WTC11 (cell line): ENCODE measurements around the gene MICAL3. TPM values are rescaled to one million over a fixed set of nuclear protein-coding genes. Genes with fewer than 3 reads are reported as not detected.

ENCODE experiments used
- ATAC-seq: fragments of 200-7000 bp; cut with Tn5 transposase; 2 replicates; pipeline ENCODE4 v1.10.0; 2021; ENCODE audit warnings: mild to moderate bottlenecking, moderate library complexity
- CTCF ChIA-PET: fragments of 300-600 bp; sonication (Branson Sonifier 250); formaldehyde crosslinking; loops from one replicate; lab custom pipeline; 2021; ENCODE audit warnings: antibody characterized with exemption; lab: Charles Lee
- POLR2A ChIA-PET: fragments of 350-600 bp; sonication (Branson Sonifier 250); formaldehyde crosslinking; loops from one replicate; lab custom pipeline; 2021; ENCODE audit warnings: antibody characterized with exemption; lab: Charles Lee
- DNase-seq: peaks from one replicate; pipeline ENCODE4 v3.0.0; 2021; ENCODE audit warnings: low spot score
- H3K27ac Mint-ChIP-seq: 2 replicates; pipeline ENCODE4 v1.8.0; 2021; ENCODE audit warnings: mixed read lengths
- H3K27me3 Mint-ChIP-seq: 2 replicates; pipeline ENCODE4 v1.8.0; 2021; ENCODE audit warnings: low read depth, mild to moderate bottlenecking, moderate library complexity, mixed read lengths
- H3K36me3 Mint-ChIP-seq: 2 replicates; pipeline ENCODE4 v1.8.0; 2021; ENCODE audit warnings: mixed read lengths
- H3K4me1 Mint-ChIP-seq: 2 replicates; pipeline ENCODE4 v1.8.0; 2022; ENCODE audit warnings: mixed read lengths
- H3K4me3 Mint-ChIP-seq: 2 replicates; pipeline ENCODE4 v1.8.0; 2021; ENCODE audit warnings: mild to moderate bottlenecking, moderate library complexity, mixed read lengths
- H3K9me3 Mint-ChIP-seq: 2 replicates; pipeline ENCODE4 v1.8.0; 2021; ENCODE audit warnings: mixed read lengths
- ELF4 ChIP-seq: sonication (generic); formaldehyde crosslinking; IDR thresholded peaks from 2 replicates; pipeline ENCODE4 v1.8.1; 2022; ENCODE audit warnings: low read depth, mild to moderate bottlenecking, moderate library complexity, missing genetic modification reagents
- ETV6 ChIP-seq: sonication (generic); formaldehyde crosslinking; IDR thresholded peaks from 2 replicates; pipeline ENCODE4 v1.8.1; 2022; ENCODE audit warnings: mild to moderate bottlenecking, missing genetic modification reagents
- GABPB1 ChIP-seq: sonication (generic); formaldehyde crosslinking; IDR thresholded peaks from 2 replicates; pipeline ENCODE4 v1.8.1; 2023; ENCODE audit warnings: mild to moderate bottlenecking, missing genetic modification reagents
- HMGXB4 ChIP-seq: sonication (generic); formaldehyde crosslinking; IDR thresholded peaks from 2 replicates; pipeline ENCODE4 v1.8.1; 2023; ENCODE audit warnings: mild to moderate bottlenecking, moderate library complexity, missing genetic modification reagents
- JAZF1 ChIP-seq: fragments of 250-450 bp; sonication (Bioruptor Pico); IDR thresholded peaks from 2 replicates; pipeline ENCODE4 v1.9.0; 2021; ENCODE audit warnings: moderate library complexity, mild to moderate bottlenecking, inconsistent platforms
- MYBL2 ChIP-seq: sonication (generic); formaldehyde crosslinking; IDR thresholded peaks from 2 replicates; pipeline ENCODE4 v1.8.1; 2023; ENCODE audit warnings: mild to moderate bottlenecking, moderate library complexity, missing genetic modification reagents
- OVOL2 ChIP-seq: fragments of 250-450 bp; sonication (Bioruptor Pico); IDR thresholded peaks from 2 replicates; pipeline ENCODE4 v1.9.0; 2021; ENCODE audit warnings: mild to moderate bottlenecking, borderline replicate concordance
- SOX15 ChIP-seq: fragments of 250-450 bp; sonication (Bioruptor Pico); IDR thresholded peaks from 2 replicates; pipeline ENCODE4 v1.9.0; 2021; ENCODE audit warnings: mild to moderate bottlenecking
- TCF7 ChIP-seq: sonication (generic); formaldehyde crosslinking; IDR thresholded peaks from 2 replicates; pipeline ENCODE4 v1.8.0; 2022; ENCODE audit warnings: mild to moderate bottlenecking, low read depth, missing genetic modification reagents, moderate library complexity
- ZNF121 ChIP-seq: sonication (generic); formaldehyde crosslinking; IDR thresholded peaks from 2 replicates; pipeline ENCODE4 v1.8.0; 2023; ENCODE audit warnings: missing genetic modification reagents
- ZNF219 ChIP-seq: sonication (generic); formaldehyde crosslinking; IDR thresholded peaks from 2 replicates; pipeline ENCODE4 v1.8.0; 2023; ENCODE audit warnings: missing genetic modification reagents, mild to moderate bottlenecking, borderline replicate concordance
- ZNF263 ChIP-seq: sonication (generic); formaldehyde crosslinking; IDR thresholded peaks from 2 replicates; pipeline ENCODE4 v1.8.1; 2022; ENCODE audit warnings: low read depth, mild to moderate bottlenecking, moderate library complexity, missing genetic modification reagents
- ZNF281 ChIP-seq: sonication (generic); formaldehyde crosslinking; IDR thresholded peaks from 2 replicates; pipeline ENCODE4 v1.8.0; 2023; ENCODE audit warnings: mild to moderate bottlenecking, missing genetic modification reagents
- ZNF317 ChIP-seq: sonication (generic); formaldehyde crosslinking; IDR thresholded peaks from 2 replicates; pipeline ENCODE4 v1.8.1; 2023; ENCODE audit warnings: low read depth, mild to moderate bottlenecking, moderate library complexity, missing genetic modification reagents, borderline replicate concordance
- total RNA-seq: library from RNA; stranded (reverse); gene quantifications from 3 replicates; pipeline ENCODE4 v1.2.3, GENCODE V29; 2021
- TF ChIP-seq, protein P1 (sequence below): sonication (generic); formaldehyde crosslinking; IDR thresholded peaks from 2 replicates; pipeline ENCODE4 v1.8.1; 2023; ENCODE audit warnings: mild to moderate bottlenecking, missing genetic modification reagents
- TF ChIP-seq, protein P2 (sequence below): sonication (generic); formaldehyde crosslinking; IDR thresholded peaks from 2 replicates; pipeline ENCODE4 v1.8.1; 2022; ENCODE audit warnings: mild to moderate bottlenecking, missing genetic modification reagents, moderate library complexity, borderline replicate concordance
- TF ChIP-seq, protein P3 (sequence below): sonication (generic); formaldehyde crosslinking; IDR thresholded peaks from 2 replicates; pipeline ENCODE4 v1.8.1; 2022; ENCODE audit warnings: missing genetic modification reagents, borderline replicate concordance

Gene MICAL3
- total RNA-seq, 1 experiment from 2014 or later, result 41.2 TPM

DNA sequence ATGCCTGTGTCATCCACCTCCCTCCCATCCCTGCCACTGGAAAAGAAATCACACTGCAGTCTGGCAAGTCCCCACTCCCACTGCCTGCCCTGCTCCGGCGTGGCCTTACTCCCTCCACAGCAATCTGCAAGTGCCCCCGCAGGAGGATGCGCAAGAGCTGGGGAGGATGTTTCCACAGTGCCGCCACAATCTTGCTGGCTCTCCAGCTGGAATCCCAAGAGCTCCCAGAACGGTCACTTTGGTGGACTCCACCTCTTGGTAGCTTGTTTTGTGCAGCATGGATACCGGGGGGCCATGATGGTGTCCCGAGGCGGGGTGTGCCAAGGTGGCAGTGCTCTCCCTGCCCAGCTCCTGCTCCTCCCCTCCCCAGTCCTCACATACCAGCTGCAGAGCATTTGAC lies 76.3 kb downstream of the MICAL3 start (continued):
- TF ChIP-seq TCF7 (CRISPR knock-in tag), result no peak

GRCh38 chr22:17946662-17947367 lies 77.5 kb downstream of the MICAL3 start:
- H3K27ac Mint-ChIP-seq, result peak overlapping the region; percentile 60
- no peaks in the 10 kb centered on the region for H3K9me3 Mint-ChIP-seq
- DNase-seq, result no peak
- POLR2A ChIA-PET, result interaction anchor here (1.1 kb wide), 1 partner anchor 130 kb away, joined by 3 read pairs; no protein-coding TSS in a partner anchor
- H3K36me3 Mint-ChIP-seq, result no peaks in the 10 kb centered on the region
- no peak for ATAC-seq
- no peaks in the 10 kb centered on the region for H3K27me3 Mint-ChIP-seq
- TF ChIP-seq ZNF219 (CRISPR knock-in tag) (no peak), JAZF1 (CRISPR knock-in tag) (no peak), HMGXB4 (CRISPR knock-in tag) (no peak), ZNF317 (CRISPR knock-in tag) (no peak), OVOL2 (CRISPR knock-in tag) (no peak), ZNF281 (CRISPR knock-in tag) (no peak), SOX15 (no peak), ZNF263 (CRISPR knock-in tag) (no peak), MYBL2 (CRISPR knock-in tag) (no peak), ETV6 (no peak), ZNF121 (CRISPR knock-in tag) (no peak), GABPB1 (CRISPR knock-in tag) (no peak), ELF4 (CRISPR knock-in tag) (no peak)
- TF ChIP-seq, protein P1, sequence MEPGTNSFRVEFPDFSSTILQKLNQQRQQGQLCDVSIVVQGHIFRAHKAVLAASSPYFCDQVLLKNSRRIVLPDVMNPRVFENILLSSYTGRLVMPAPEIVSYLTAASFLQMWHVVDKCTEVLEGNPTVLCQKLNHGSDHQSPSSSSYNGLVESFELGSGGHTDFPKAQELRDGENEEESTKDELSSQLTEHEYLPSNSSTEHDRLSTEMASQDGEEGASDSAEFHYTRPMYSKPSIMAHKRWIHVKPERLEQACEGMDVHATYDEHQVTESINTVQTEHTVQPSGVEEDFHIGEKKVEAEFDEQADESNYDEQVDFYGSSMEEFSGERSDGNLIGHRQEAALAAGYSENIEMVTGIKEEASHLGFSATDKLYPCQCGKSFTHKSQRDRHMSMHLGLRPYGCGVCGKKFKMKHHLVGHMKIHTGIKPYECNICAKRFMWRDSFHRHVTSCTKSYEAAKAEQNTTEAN (CRISPR knock-in tag), result no peak
- TF ChIP-seq, protein P2, sequence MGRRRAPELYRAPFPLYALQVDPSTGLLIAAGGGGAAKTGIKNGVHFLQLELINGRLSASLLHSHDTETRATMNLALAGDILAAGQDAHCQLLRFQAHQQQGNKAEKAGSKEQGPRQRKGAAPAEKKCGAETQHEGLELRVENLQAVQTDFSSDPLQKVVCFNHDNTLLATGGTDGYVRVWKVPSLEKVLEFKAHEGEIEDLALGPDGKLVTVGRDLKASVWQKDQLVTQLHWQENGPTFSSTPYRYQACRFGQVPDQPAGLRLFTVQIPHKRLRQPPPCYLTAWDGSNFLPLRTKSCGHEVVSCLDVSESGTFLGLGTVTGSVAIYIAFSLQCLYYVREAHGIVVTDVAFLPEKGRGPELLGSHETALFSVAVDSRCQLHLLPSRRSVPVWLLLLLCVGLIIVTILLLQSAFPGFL, result no peak
- TF ChIP-seq, protein P3, sequence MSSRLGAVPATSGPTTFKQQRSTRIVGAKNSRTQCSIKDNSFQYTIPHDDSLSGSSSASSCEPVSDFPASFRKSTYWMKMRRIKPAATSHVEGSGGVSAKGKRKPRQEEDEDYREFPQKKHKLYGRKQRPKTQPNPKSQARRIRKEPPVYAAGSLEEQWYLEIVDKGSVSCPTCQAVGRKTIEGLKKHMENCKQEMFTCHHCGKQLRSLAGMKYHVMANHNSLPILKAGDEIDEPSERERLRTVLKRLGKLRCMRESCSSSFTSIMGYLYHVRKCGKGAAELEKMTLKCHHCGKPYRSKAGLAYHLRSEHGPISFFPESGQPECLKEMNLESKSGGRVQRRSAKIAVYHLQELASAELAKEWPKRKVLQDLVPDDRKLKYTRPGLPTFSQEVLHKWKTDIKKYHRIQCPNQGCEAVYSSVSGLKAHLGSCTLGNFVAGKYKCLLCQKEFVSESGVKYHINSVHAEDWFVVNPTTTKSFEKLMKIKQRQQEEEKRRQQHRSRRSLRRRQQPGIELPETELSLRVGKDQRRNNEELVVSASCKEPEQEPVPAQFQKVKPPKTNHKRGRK, result no peak
- TF ChIP-seq, all 79 proteins: peak for 0
- no peak overlapping the region for H3K4me3 Mint-ChIP-seq
- peaks cover 63% of the 10 kb centered on the region for H3K4me1 Mint-ChIP-seq
- CTCF ChIA-PET, result interaction anchor here (1.0 to 1.9 kb wide), 2 partner anchors 129 to 130 kb away, joined by 3 to 4 read pairs; no protein-coding TSS in a partner anchor
